Suppressor macrophage (primary cell): Measurements from ENCODE around the gene DYNC2H1.
"Not testable (repeated sequence)": the region's sequence is repeated elsewhere in the genome, so short reads cannot be mapped to it uniquely, and the experiment has no call there.

ENCODE experiments used
- DNase-seq, 4 experiments: peaks; one replicate each; pipeline ENCODE4 v3.0.0-alpha.2; 2020 to 2022
- total RNA-seq, 17 experiments: gene quantifications; one replicate each; lab custom pipeline; 2026; ENCODE audit warnings: mixed read lengths in 6 of 17, inconsistent platforms in 3 of 17; lab: John Stamatoyannopoulos, UW

Gene DYNC2H1
- total RNA-seq: 1.6 to 15.1 (median 8.9) reads per million in 17 experiments

GRCh38 chr11:103108933-103109817 lies at the start of gene DYNC2H1:
Gene DYNC2H1, plus strand, starts transcription at chr11:103109426. Its CDS starts 149 bp downstream, at chr11:103109575.
- peak; percentile 94 to 97 (median 96) for DNase-seq

- DNase-seq: no peak
These were observed 47.6 kb upstream of the DYNC2H1 start for GRCh38 chr11:103061656-103062055.

GRCh38 chr11:103067118-103067517 lies 42.1 kb upstream of the DYNC2H1 start:
- DNase-seq: peak; percentile 5 to 31 (median 12)

GRCh38 chr11:103069367-103069766 lies 39.9 kb upstream of the DYNC2H1 start:
- no peak for DNase-seq

- no peak for DNase-seq
These were observed 39.1 kb upstream of the DYNC2H1 start for GRCh38 chr11:103070142-103070541.

- no peak for DNase-seq
These were observed 38.2 kb upstream of the DYNC2H1 start for GRCh38 chr11:103071008-103071407.

- peak in 3 of 4 experiments; percentile 3 to 65 (median 54) for DNase-seq
These were observed 32.9 kb upstream of the DYNC2H1 start for GRCh38 chr11:103076361-103076760.

GRCh38 chr11:103077554-103077953 lies 31.7 kb upstream of the DYNC2H1 start:
- DNase-seq: peak; percentile 24 to 71 (median 46)

- DNase-seq: no peak
These were observed 30.5 kb upstream of the DYNC2H1 start for GRCh38 chr11:103078710-103079109.

- DNase-seq: no peak
These were observed 29.4 kb upstream of the DYNC2H1 start for GRCh38 chr11:103079833-103080232.

GRCh38 chr11:103085758-103086365 lies 23.4 kb upstream of the DYNC2H1 start:
- DNase-seq: no peak

- no peak for DNase-seq
These were observed 22.8 kb upstream of the DYNC2H1 start for GRCh38 chr11:103086461-103086860.

- peak; percentile 48 to 70 (median 69) for DNase-seq
These were observed 18.0 kb upstream of the DYNC2H1 start for GRCh38 chr11:103091064-103091800.

GRCh38 chr11:103091801-103092524 lies 17.3 kb upstream of the DYNC2H1 start, which contains the start of gene DCUN1D5:
Gene DCUN1D5, minus strand, starts transcription at chr11:103092160. Its CDS starts 288 bp downstream, at chr11:103091872.
- peak; percentile 95 to 98 (median 97) for DNase-seq

GRCh38 chr11:103097279-103097678 lies 11.9 kb upstream of the DYNC2H1 start:
- DNase-seq: no peak

- DNase-seq: no peak
These were observed 677 bp downstream of the DYNC2H1 start for GRCh38 chr11:103109818-103110388.

GRCh38 chr11:103110391-103110790 lies 1.2 kb downstream of the DYNC2H1 start:
- peak in 3 of 4 experiments; percentile 5 to 7 (median 6) for DNase-seq

GRCh38 chr11:103111400-103111799 lies 2.2 kb downstream of the DYNC2H1 start:
- DNase-seq: no peak

GRCh38 chr11:103112364-103112763 lies 3.1 kb downstream of the DYNC2H1 start:
- no peak for DNase-seq

- DNase-seq: no peak
These were observed 5.6 kb downstream of the DYNC2H1 start for GRCh38 chr11:103114836-103115235.

- DNase-seq: no peak
These were observed 16.2 kb downstream of the DYNC2H1 start for GRCh38 chr11:103125462-103125861.

GRCh38 chr11:103141986-103142385 lies 32.8 kb downstream of the DYNC2H1 start:
- not testable (repeated sequence) for DNase-seq
